ENCODE results near the gene RNF187.
A peak's percentile ranks its signal among the peaks of the same experiment; 100 is the strongest.
"Not testable (repeated sequence)": the region's sequence is repeated elsewhere in the genome, so short reads cannot be mapped to it uniquely, and the experiment has no call there.

The RNF187 gene

DNA sequence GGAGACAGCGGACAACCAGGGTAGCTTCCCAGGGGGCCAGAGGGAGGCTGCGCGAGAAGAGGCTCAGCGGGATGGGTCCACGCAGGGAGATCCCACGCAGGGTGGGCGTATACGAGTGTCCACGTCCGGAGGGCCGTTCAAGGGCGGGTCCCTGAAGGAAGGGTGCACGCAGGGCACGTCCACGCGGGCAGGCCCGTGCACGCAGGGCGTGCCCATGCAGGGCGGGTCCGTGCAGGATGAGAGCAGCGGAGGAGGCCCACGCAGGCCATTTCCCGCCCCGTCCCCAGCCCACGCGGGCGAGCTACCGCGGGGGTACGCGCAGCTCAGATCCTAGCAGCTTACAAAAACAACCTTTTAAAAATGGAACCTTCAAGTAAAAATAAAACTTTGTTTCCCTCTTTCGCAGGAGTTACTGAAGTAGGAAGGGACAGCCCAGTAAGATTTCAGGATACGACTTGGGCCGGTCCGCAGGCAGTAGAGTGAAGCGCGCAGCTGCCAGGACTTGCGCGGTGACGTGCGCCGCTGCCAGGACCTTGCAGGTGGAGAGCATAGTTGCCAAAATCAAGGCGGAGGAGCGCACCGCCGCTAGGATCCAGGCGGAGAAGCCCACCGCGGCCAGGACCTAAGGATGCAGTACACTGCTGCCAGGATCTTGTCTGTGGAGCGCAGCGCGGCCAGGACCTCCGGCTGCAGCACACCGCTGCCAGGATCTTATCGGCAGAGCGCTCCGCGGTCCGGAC is 416 bp upstream of the RNF187 start:
- peak; percentile 34 to 94 (median 84) for DNase-seq

DNA sequence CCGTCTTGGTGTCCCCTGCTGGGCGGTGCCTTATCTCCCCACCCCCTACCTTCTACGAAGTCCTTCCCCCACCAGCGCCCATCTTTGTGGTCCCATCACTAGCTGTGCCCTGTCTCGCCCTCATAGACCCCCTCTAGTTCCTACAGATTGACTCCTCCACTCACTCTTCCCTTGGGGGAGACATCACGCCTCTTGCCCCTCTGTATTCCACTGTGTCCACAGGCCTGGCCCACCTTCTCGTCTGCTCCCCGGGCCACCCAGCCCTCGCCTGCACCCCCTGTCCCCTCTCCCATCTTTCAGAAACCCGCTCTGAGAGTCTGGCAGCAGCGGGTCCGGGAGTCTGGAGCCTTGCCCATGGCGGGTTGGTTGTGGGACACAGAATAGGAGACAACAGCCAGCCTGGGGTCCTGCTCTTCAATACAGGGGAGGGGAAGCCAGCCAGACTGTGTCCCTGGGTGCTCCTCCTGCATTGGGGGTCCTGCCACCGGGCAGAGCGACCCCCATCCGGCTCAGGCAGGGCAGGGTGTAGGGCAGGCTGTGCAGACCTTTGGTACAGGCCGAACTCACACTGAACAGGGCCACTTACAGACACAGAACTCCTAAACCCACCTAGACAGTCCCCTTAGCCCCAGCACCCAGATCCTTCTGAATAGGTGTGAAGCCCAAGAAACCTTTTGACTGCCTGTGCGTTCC is 1.1 kb downstream of the RNF187 start:
- DNase-seq: peak in 3 of 58 donors; percentile 7 to 15 (median 8)

DNA sequence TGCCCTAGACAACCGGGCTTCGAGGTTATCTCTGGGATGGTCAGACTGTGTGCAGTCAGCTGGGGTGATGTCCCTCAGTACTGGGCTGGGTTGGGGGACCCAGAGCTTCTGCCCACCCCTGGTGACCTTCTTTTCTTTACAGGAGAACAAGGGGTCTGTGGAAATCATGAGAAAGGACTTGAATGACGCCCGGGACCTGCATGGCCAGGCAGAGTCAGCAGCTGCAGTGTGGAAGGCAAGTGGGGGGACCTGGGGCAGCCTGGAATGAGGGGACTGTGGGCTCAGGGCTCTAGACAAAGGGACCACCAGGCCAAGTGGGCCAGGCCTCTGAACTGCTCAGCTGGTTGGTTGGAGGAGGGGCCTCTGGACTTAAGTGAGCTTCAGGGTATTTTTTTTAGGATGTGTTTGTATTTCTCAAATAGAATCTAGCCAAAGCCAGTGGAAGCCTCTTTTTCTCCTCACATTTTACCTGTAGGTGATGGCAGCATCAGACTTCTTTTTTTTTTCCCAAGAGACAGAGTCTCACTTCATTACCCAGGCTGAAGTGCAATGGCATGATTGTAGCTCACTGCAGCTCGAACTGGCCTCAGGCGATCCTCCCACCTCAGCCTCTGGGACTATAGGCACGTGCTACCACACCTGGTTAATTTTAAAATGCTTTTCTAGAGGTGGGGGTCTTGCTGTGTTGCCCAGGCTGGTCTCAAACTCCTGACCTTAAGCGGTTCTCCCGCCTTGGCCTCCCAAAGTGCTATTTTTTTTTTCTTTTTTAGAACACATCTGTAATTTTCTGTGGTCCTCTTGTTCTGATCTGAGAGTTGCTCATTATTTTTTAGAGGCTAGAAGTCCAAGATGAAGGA is 1.9 kb downstream of the RNF187 start:
- no peak for DNase-seq

DNA sequence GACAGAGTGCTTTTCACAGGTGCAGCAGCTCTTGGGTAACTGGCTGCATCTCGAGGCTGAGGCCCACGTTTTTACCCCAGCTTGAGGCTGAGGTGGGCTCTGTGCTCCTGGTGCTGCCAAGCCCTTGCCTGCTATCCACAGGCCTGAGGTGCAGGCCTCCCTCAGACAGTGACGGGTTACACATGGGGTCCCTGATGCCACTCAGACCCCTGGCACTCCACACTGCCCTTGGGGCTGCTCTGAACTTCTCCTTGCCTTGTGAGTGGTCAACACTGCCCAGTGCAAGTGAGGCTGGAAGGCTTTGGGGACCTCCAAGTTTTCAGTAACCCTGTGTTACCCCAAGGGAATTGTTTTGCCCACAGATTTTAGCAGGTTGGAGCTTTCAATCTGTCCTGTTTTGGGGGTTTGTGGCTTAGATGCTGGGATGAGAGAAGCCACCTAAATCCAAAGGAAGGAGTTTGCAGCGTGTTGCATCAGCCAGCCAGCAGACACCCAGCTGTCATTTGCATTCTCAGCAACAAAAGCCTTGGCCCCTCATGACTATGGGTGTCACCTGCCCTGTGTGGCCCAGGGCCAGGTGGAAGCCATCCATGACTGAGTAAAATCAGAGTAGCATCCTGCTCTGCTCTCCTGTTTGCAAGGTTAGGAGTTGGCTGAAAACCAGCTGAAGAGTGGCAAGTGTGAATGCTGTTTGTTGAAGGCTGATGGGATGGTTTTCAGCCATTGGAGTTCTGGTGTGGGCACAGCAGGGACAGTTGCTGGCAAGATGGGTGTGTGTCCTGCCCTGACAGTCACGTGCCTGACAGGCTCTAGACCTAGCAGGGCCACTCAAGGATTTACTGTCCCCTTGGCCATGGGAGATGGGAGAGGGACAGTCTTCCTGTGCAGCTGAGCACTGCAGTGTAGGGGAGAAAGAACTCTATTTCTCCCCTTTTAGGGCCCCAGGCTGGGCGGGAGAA is 3.2 kb downstream of the RNF187 start:
- DNase-seq: peak in 2 of 58 donors; percentile 10 to 12

DNA sequence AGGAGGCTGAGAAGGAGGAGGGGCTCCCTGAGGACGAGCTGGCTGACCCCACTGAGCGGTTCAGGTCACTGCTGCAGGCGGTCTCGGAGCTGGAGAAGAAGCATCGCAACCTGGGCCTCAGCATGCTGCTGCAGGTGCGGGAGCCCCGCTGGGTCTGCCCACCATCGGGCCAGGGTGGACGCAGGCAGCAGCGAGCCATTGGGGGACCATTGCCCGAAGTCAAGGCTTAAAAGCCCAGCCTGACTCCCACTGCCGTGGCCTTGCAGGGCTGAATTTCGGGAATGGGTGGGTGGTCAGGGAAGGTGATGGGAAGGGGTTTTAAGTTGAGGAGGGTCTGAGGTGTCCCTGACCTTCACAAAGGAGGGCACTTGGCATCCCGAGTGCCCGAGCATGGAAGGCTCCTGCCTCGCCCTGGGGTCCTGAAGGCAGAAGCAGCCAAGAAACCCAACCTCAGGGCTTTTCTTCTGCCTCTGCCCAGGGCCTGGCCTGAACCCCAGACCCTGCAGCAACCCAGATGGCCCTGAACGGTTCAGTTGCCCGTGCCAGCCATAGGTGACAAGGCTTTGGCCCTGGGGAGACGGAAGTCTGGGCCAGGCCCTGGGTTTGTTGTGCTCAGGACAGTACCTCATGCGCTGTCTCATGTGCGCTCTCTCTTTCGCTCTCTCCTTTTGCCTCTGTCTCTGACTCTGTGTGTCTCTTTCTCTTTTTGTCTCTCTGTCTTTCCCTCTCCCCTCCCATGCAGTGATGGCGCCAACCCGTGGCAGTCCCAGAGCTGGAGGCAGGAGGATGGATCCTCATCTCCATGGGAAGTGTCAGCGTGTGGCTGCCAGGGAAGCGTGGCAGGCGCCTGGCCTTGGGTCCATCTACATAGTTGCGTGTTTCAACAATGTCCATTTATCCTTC is 6.2 kb downstream of the RNF187 start:
- DNase-seq: no peak

DNA sequence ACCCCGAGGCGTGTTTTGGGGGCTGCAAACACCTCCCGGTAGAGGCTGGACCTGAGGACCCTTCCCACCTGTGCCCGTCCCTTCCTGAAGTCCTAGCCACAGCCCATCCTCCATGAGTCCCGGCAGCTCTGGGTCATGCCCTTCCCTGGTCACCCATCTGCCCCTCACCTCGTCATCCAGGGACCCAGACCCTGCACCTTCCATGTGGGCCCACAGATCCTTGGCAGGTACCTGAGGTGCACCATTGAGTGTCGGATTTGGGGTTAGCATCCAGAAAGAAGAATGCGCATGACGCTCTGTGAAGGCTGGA is 6.8 kb downstream of the RNF187 start:
- no peak for DNase-seq

DNA sequence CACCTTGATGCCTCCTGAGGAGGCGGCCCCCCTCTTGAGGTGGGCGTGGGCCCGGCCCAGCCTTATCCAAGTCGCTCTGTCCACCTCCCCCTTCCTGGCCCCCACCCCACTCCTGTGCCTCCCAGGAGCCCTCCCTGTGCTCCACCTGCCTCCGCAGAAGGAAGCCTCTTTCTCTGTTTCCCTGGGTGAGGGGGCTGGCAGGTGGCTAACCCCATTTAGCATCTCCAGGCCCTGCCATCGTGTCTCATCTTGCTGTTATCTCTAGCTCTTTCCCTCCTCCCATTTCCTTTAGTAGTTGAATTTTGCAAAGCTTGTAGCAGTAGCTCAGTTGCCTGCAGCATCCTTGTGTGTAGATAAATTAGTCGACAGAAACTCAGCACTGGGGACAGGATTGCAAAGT is 7.2 kb downstream of the RNF187 start:
- no peak for DNase-seq

DNA sequence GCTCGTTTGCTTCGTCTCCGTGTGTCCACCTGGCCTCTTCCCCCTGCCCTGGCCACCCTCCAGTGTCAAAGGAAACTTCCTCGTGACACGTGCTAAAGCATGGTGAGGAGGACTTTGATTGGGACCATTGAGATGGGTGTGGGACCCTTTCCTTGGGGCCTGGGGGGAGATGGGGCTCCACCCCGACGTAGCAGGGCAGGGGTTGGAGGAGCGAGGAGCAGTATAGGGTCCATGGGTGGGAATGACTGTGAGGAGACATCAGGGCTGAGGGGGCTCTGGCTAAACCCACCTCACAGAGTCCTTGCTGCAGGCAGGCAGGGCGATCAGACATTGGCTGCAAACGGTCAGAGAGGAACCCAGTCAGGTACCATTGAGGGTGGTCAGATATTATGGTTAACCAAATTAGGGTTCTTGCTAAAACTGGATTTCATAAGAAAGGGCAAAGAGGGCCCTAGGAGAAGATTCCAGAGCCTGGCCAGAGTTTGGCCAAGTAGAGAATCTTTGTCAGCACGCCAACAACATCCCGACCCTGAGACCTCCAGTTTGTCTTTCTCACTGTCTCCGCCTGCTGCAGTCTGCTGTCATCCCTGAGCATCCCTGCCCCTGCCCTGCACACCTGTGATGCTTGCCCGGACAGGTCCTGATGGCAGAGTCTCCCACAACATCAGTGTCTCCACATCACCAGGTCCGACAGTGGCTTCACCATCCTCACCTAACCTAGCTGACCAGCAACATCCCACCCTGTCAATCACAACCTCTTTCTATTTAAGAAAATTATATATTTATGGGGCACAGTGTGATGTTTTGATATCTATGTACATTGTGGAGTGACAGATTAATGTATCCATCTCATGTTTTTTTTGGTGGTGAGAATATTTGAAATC is 8.0 kb downstream of the RNF187 start:
- DNase-seq: no peak

DNA sequence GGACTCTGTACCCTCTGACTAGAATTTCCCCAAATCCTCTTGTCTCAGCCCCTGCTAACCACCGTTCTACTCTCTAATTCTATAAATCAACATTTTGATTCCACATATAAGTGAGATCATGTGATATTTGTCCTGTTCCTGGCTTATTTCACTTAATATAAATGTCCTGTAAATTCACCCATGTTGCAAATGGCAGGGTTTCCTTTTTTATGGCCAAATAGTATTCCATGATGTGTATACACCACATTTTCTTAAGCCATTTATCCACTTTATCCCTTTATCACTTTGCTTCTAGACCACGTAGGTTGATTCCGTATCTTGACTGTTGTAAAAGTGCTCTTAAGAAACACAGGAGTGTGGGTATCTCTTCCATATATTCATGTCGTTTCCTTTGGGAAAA is 8.9 kb downstream of the RNF187 start:
- DNase-seq: no peak

DNA sequence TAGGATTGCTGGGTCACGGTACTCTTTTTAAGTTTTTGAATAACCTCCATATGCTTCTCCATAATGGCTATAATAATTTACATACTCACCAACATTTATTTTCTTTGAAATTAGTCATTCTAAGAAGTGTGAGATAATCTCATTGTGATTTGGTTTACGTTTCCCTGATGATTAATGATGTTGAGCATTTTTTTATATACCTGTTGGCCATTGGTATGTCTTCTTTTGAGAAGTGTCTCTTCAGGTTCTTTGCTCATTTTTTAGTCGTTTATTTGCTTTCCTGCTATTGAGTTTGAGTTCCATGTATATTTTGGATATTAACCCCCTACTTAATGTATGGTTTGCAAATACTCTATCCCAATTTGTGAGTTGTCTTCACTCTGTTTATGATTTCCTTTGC is 9.3 kb downstream of the RNF187 start:
- DNase-seq: no peak

DNA sequence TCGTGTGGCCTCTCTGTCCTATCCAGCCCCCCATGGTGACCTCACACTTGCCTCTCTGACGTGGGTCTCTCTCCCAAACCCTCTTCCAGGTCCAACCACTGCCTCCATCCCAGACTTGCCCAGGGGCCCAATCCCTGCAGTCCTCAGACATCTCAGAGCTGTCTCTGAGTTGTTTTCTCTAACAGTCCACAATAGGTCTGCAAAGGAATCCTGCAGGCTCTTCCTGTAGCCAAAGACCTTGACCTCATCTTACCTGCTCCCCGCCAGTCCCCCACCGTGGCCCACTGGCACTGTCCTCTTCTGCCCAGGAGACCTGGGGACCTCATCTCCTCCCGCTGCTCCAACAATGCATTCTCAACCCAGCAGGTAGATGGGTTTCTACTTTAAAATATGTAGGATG is 10.0 kb downstream of the RNF187 start:
- no peak for DNase-seq

DNA sequence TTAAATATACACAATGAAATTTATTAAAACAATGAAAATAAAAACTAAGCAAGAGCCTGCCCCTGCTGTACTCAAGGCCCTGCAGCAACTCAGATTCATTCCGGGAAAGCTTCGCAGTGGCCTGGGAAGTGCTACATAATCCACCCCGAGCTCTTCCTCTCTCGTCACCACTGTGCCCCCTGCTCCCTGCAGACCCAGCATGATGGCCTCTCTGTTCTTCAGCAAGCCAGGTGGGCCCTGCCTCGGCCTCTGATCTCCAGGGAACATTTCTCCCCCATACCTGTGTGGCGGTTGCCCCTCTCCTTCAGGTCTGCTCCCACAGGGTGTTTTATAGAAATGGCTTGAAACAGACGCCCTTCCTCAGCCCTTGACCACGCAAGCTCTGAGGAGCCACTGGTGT is 10.6 kb downstream of the RNF187 start:
- DNase-seq: no peak

DNA sequence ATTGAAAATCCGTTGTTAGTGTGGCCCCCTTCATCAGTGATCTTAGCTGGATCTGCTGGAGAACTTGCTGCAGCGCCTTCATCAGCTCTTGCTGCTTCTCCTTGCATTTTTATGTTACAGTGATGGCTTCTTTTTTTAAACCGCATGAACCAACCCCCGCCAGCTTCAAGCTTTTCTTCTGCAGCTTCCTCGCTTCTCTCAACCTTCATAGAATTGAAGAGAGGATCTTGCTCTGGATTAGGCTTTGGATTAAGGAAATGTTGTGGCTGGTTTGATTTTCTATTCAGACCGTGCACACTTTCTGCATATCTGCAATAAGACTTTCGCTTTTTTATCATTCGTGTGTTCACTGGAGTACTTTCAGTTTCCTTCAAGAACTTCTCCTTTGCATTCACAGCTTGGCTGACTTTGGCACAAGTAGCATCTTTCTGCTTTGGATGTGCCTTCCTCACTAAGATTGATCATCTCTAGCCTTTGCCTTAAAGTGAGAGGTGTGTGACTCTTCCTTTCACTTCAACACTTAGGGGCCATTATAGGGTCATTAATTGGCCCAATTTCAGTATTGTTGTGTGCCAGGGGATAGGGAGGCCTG is 13.1 kb downstream of the RNF187 start:
- peak in 3 of 58 donors; percentile 6 to 28 (median 18) for DNase-seq

DNA sequence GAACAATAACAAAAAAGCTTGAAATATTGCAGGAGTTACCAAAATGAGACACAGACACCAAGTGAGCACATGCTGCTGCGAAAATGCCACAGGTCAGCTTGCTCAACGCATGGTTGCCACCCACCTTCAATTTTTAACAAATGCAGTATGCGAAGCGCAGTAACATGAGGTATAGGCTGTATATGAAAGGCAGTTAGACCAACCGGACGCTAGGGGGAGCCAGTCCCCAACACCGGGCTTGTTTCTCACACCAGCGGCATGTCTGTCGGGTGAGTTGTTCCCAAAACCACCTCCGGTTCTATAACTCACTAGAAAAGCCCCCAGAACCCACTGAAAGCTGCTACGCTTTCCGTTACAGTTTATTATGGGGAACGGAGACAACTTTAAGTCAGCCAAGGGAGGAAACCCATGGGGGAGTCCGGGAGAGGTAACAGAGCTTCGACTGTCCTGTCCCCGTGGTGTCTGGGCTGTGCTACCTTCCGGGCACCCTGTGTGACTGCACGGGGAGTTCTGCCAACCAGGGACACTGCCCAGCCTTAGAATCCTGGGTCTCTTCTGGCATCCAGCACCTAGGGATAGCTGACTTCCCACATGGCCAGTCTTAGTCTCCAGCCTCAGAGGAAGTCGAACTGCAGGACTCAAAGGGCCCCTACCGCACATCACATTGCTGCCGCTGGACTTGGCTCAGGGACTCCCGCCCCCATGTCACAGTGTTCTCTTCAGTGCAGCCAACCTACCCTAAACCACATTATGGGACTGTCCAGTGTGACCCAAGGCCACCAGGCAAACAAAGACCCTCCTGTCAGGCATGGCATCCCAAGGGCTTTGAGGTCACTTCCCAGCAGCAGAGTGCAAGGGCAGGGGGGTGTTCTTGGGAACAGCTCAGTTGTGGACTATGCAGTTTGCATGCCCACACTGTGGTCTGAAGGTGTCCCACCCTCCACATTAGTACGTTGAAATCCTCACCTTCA is 14.0 kb downstream of the RNF187 start:
- peak in 53 of 58 donors; percentile 10 to 86 (median 56) for DNase-seq

DNA sequence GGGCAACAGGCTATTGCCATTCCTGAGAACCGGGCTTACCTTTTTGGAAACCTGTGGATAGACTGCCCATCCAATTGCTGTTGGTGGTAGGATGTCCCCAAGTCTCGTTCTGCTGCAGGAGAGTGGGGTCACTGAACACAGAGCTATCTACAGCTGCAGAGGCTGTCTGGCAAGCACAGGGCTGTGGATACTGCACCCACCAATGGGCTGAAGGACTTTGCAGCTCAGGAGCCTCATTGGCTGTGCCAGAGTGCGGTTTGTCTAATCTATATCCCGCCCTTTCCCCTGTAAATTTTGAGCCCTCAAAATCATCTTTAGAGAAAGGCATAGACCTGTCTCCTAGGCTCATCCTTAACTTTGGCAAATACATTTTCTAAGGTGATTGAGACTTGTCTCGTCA is 15.3 kb downstream of the RNF187 start:
- DNase-seq: no peak

DNA sequence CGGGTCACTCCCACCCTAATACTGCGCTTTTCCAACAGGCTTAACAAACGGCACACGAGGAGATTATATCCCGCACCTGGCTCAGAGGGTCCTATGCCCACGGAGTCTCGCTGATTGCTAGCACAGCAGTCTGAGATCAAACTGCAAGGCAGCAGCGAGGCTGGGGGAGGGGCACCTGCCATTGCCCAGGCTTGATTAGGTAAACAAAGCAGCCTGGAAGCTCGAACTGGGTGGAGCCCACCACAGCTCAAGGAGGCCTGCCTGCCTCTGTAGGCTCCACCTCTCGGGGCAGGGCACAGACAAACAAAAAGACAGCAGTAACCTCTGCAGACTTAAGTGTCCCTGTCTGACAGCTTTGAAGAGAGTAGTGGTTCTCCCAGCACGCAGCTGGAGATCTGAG is 18.8 kb downstream of the RNF187 start:
- DNase-seq: not testable (repeated sequence)

DNA sequence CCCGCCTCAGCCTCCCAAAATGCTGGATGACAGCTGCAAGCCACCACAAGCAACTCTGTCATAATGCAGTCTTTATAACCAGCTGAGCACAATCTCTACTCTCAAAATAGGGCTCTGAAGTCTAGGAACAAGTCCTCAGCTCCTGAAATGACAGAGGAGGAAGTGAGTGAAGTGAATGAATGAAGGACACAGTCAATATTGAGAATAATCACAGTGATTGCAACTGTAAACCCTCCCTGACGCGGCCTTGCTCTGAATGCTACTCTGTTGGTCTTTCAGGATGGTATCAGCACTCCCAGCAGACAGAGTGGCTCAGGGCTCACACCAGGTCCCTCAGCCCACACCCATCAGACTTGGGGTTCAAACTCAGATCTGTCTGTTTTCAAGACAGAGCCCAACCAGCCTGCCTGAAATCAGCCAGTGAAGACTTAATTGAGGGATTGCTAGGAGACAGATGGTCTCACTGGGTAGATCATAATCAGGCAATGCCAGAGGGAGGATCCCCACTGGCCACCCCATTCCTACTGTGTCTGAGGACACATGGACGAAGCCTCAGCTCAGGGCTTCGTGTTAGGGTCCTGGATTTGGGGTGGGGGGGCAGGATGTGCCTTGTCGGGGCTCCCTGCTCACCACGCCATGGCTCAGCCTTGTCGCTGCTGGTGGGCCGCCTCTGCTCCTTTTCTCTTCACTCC is 20.9 kb downstream of the RNF187 start:
- no peak for DNase-seq
